Lung (tissue), 12 donors: Measurements from ENCODE around the gene BMX. TPM values are rescaled to one million over a fixed set of nuclear protein-coding genes. Genes with fewer than 3 reads are reported as not detected.
A peak's percentile ranks its signal among the peaks of the same experiment; 100 is the strongest.

ENCODE experiments used
- ATAC-seq: fragments of 200-7000 bp; cut with Tn5 transposase; one replicate; pipeline ENCODE4 v1.9.1; 2020; ENCODE audit warnings: moderate number of reproducible peaks; ENCODE audit not compliant: insufficient read depth, low FRiP score
- DNase-seq, 3 donors: peaks; one replicate each; pipeline ENCODE4 v3.0.0-alpha.2; 2013 to 2017
- H3K27ac ChIP-seq, 2 donors: one replicate each; pipeline ENCODE4 v1.5.1; 2013; ENCODE audit warnings: mild to moderate bottlenecking in 2 of 2, moderate library complexity in 2 of 2, control low read depth in 1 of 2, inconsistent platforms in 1 of 2, low read depth in 1 of 2, low read length in 1 of 2
- H3K27me3 ChIP-seq, 3 donors: one replicate each; pipeline ENCODE4 v1.5.1; 2013; ENCODE audit warnings: low read length in 2 of 3; ENCODE audit not compliant: control insufficient read depth in 3 of 3, insufficient read depth in 3 of 3
- H3K36me3 ChIP-seq, 4 donors: one replicate each; pipeline ENCODE4 v1.5.1; 2013; ENCODE audit warnings: low read length in 4 of 4, mild to moderate bottlenecking in 1 of 4, moderate library complexity in 1 of 4; ENCODE audit not compliant: control insufficient read depth in 4 of 4, insufficient read depth in 4 of 4
- H3K4me1 ChIP-seq, 5 donors: one replicate each; pipeline ENCODE4 v1.5.1; 2013; ENCODE audit warnings: low read length in 5 of 5, mild to moderate bottlenecking in 2 of 5, moderate library complexity in 1 of 5; ENCODE audit not compliant: control insufficient read depth in 5 of 5, insufficient read depth in 5 of 5
- H3K4me3 ChIP-seq: one replicate; pipeline ENCODE4 v1.5.1; 2013; ENCODE audit warnings: mild to moderate bottlenecking, control low read depth, moderate library complexity
- H3K9ac ChIP-seq, 2 donors: one replicate each; pipeline ENCODE4 v1.5.1; 2013; ENCODE audit warnings: low read length in 2 of 2, control low read depth in 1 of 2; ENCODE audit not compliant: insufficient read depth in 1 of 2
- H3K9me3 ChIP-seq, 4 donors: one replicate each; pipeline ENCODE4 v1.5.1; 2013; ENCODE audit warnings: low read length in 3 of 4, mild to moderate bottlenecking in 1 of 4, moderate library complexity in 1 of 4; ENCODE audit not compliant: control insufficient read depth in 4 of 4, insufficient read depth in 3 of 4
- CTCF ChIP-seq: IDR thresholded peaks from 2 replicates; pipeline ENCODE4 v1.5.1; 2012; ENCODE audit warnings: mild to moderate bottlenecking; ENCODE audit errors: control extremely low read depth, extremely low read depth
- WGBS, 2 donors: extraction: QIAGEN DNeasy Blood & Tissue Kit; methylation state at CpG; one replicate each; pipeline ENCODE4 v1.1.7; 2013; 5-methylcytosine and 5-hydroxymethylcytosine counted together
- polyA plus RNA-seq, 2 donors: library from polyadenylated mRNA; stranded (reverse); fragments of 200-250 nt; gene quantifications; one replicate each; pipeline ENCODE4 v1.2.1, GENCODE V29; 2013
- total RNA-seq, 2 donors: library from RNA; depleted of rRNA in 1 of 2; stranded (reverse); fragments of >200 nt in 1 of 2; gene quantifications; one replicate each; pipeline ENCODE4 v1.2.1, GENCODE V29; 2014 to 2021
- donor health status: control.
- donor health status: control.
- donor health status: Bipolar disorder and iron deficiency.
- donor health status: healthy.
- donor health status: DM: yes; HTN: yes; CAD: no.

BMX gene
- total and polyA plus RNA-seq, 4 donors, result 1.4 to 4.0 (median 2.5) TPM

DNA sequence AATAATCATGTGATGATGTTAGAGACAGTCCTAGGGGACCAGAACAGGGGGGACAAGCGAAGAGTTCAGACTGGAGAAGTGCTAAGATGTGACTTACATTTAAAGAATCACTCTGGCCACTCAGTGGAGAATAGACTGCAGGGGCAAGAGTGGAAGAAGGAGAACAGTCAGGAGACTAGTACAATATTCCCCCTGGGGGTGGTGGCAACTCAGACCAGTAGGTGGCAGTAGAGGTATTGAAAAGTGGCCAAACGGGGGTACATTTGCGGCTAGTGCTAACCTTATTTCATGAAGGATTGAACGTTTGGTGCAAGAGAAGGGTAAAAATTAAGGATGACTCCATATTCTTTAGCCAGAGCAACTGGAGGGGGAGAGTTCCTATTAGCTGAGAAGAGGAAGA is 2.7 kb upstream of the BMX start:
- H3K36me3 ChIP-seq, result no peaks in the 10 kb centered on the region
- peaks cover 0 to 64% (median 45%) of the 10 kb centered on the region in 3 donors for H3K27me3 ChIP-seq
- WGBS, 2 donors, result 11 to 12% methylated on average over 4 of the region's 4 CpGs
- peak; percentile 46 to 49 (median 47) for DNase-seq
- H3K9ac ChIP-seq, result no peak overlapping the region
- no peak overlapping the region for H3K27ac ChIP-seq
- ATAC-seq, result no peak
- no peaks in the 10 kb centered on the region for H3K9me3 ChIP-seq
- peak; percentile 23 for TF ChIP-seq CTCF
- no peak overlapping the region for H3K4me3 ChIP-seq
- H3K4me1 ChIP-seq, result peaks cover 0 to 3% (median 0%) of the 10 kb centered on the region in 5 donors

GRCh38 chrX:15498741-15499140 is 1.9 kb upstream of the BMX start:
- H3K36me3 ChIP-seq, result no peaks in the 10 kb centered on the region
- DNase-seq (no peak), ATAC-seq (no peak)
- no peak overlapping the region for H3K4me3 ChIP-seq
- no peak overlapping the region for H3K9ac ChIP-seq
- peaks cover 0 to 3% (median 0%) of the 10 kb centered on the region in 5 donors for H3K4me1 ChIP-seq
- no peak for TF ChIP-seq CTCF
- H3K9me3 ChIP-seq, result no peaks in the 10 kb centered on the region
- peaks cover 0 to 60% (median 50%) of the 10 kb centered on the region in 3 donors for H3K27me3 ChIP-seq
- WGBS, 2 donors, result 54 to 66% methylated on average over 2 of the region's 2 CpGs
- no peak overlapping the region for H3K27ac ChIP-seq

DNA sequence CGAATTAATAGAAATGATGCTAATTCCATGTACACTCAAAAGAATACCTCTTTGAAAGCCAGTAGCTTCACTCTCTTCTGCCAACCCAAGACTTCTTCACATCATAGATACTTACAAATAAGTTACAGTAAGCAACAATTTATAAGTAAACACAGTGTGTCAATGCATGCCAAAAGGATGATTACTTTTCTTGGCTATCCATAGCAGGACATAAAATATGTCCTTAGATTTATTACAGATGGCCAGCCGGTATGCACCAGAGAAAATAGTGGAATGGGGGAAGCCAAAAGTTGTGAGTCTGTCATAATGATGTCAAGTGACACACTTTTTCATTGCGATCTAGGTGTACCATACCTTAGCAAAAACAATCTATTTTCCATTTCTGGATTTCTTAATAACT is 631 bp upstream of the BMX start:
- WGBS, 2 donors, result 77 to 88% methylated on average over 3 of the region's 3 CpGs
- Histone ChIP-seq H3K9ac (no peak overlapping the region), H3K4me1 (peaks cover 0 to 3% (median 0%) of the 10 kb centered on the region in 5 donors), H3K4me3 (no peak overlapping the region), H3K9me3 (no peaks in the 10 kb centered on the region), H3K27ac (no peak overlapping the region), H3K36me3 (no peaks in the 10 kb centered on the region), H3K27me3 (peaks cover 0 to 53% (median 40%) of the 10 kb centered on the region in 3 donors)
- no peak for ATAC-seq
- DNase-seq, result no peak
- no peak for TF ChIP-seq CTCF

GRCh38 chrX:15501506-15501905 is 899 bp downstream of the BMX start:
- no peaks in the 10 kb centered on the region for H3K9me3 ChIP-seq
- H3K4me3 ChIP-seq, result no peak overlapping the region
- no peak for ATAC-seq
- peaks cover 0 to 3% (median 0%) of the 10 kb centered on the region in 5 donors for H3K4me1 ChIP-seq
- 84 to 91% methylated on average over 8 to 9 of the region's 9 CpGs for WGBS, 2 donors
- H3K27me3 ChIP-seq, result peaks cover 0 to 57% (median 42%) of the 10 kb centered on the region in 3 donors
- H3K36me3 ChIP-seq, result no peaks in the 10 kb centered on the region
- no peak overlapping the region for H3K27ac ChIP-seq
- no peak for DNase-seq
- no peak for TF ChIP-seq CTCF
- no peak overlapping the region for H3K9ac ChIP-seq
